Spleen (tissue), 11 donors: ENCODE results near the gene DKK3. TPM values are rescaled to one million over a fixed set of nuclear protein-coding genes. Genes with fewer than 3 reads are reported as not detected.

Source experiments
- DNase-seq: peaks from one replicate; pipeline ENCODE4 v3.0.0-alpha.2; 2020
- H3K27ac ChIP-seq, 8 donors: fragments of 200-600 bp; sonication (generic) in 7 of 8; 1 replicate in 4 of 8; 2 replicates in 4 of 8; pipeline versions ENCODE4 v1.5.0 to v1.8.0; 2016 to 2021; ENCODE audit warnings: inconsistent platforms in 4 of 8, mild to moderate bottlenecking in 4 of 8, moderate library complexity in 1 of 8
- H3K27me3 ChIP-seq, 7 donors: fragments of 200-600 bp; sonication (generic) in 6 of 7; replicated peaks in 1 of 7; 1 replicate in 4 of 7; 2 replicates in 3 of 7; pipeline versions ENCODE4 v1.5.0 to v1.8.0; 2016 to 2021; ENCODE audit warnings: inconsistent platforms in 3 of 7, mild to moderate bottlenecking in 1 of 7
- H3K36me3 ChIP-seq, 6 donors: fragments of 200-600 bp; sonication (generic) in 5 of 6; 1 replicate in 4 of 6; 2 replicates in 2 of 6; pipeline versions ENCODE4 v1.5.0 to v1.8.0; 2016 to 2021; ENCODE audit warnings: inconsistent platforms in 2 of 6
- H3K4me1 ChIP-seq, 6 donors: fragments of 200-600 bp; sonication (generic) in 5 of 6; 1 replicate in 3 of 6; 2 replicates in 3 of 6; pipeline versions ENCODE4 v1.5.0 to v1.8.0; 2016 to 2021; ENCODE audit warnings: inconsistent platforms in 3 of 6
- H3K4me3 ChIP-seq, 8 donors: fragments of 200-600 bp; sonication (generic) in 7 of 8; 1 replicate in 4 of 8; 2 replicates in 4 of 8; pipeline versions ENCODE4 v1.5.0 to v1.8.0; 2016 to 2021; ENCODE audit warnings: inconsistent platforms in 4 of 8, mild to moderate bottlenecking in 4 of 8, moderate library complexity in 2 of 8
- H3K9me3 ChIP-seq, 8 donors: fragments of 200-600 bp; sonication (generic) in 7 of 8; 1 replicate in 4 of 8; 2 replicates in 4 of 8; pipeline versions ENCODE4 v1.5.0 to v1.8.0; 2016 to 2021; ENCODE audit warnings: inconsistent platforms in 4 of 8
- CTCF ChIP-seq, 11 experiments: fragments of 200-600 bp in 7 of 11; fragments of 450-650 bp in 4 of 11; sonication (generic) in 4 of 11; IDR thresholded peaks in 8 of 11; conservative IDR thresholded peaks in 3 of 11; 1 replicate in 7 of 11; 2 replicates in 4 of 11; pipeline versions ENCODE4 v1.4.0 to v1.8.0; 2016 to 2021; ENCODE audit warnings: antibody characterized with exemption in 11 of 11, inconsistent platforms in 4 of 11, mild to moderate bottlenecking in 1 of 11
- POLR2A ChIP-seq, 3 donors: fragments of 450-650 bp; IDR thresholded peaks; one replicate each; pipeline ENCODE4 v1.5.1; 2017; ENCODE audit warnings: antibody characterized with exemption in 3 of 3, mild to moderate bottlenecking in 1 of 3
- POLR2AphosphoS5 ChIP-seq, 3 donors: sonication (generic); formaldehyde crosslinking; IDR thresholded peaks; one replicate each; pipeline ENCODE4 v1.5.1; 2017; ENCODE audit warnings: antibody characterized with exemption in 3 of 3
- WGBS, 5 donors: extraction: QIAGEN DNeasy Blood & Tissue Kit in 3 of 5; methylation state at CpG; one replicate each; pipeline versions ENCODE4 v1.1.5 to v1.1.7; 2013 to 2018; 5-methylcytosine and 5-hydroxymethylcytosine counted together
- intact Hi-C: fragments of 100-400 bp; cut with DNase I; formaldehyde crosslinking; loops from one replicate; pipeline ENCODE4 v1.15.0; 2023; ENCODE audit warnings: low total_unique reads
- polyA plus RNA-seq, 3 donors: library from polyadenylated mRNA; stranded (reverse); fragments of 200-250 nt; gene quantifications; one replicate each; pipeline ENCODE4 v1.2.1, GENCODE V29; 2013
- total RNA-seq, 7 donors: library from RNA; depleted of rRNA in 3 of 7; stranded (reverse); fragments of >200 nt in 3 of 7; fragmentation: NEBNext Ultra II Directional in 4 of 7; extraction: Animal tissue kit (Norgen Biotek cat#: 25700) in 4 of 7; gene quantifications; one replicate each; pipeline versions ENCODE4 v1.1.0 to v1.2.1, GENCODE V29; 2016 to 2021
- donor health status: healthy with polysubstance abuse.
- donor health status: DM: no; HTN: no; CAD: no; lungs with moderate emphysema.
- donor health status: DM: no; HTN: no; CAD: no.
- donor health status: Bipolar disorder and iron deficiency.
- donor health status: healthy.
- donor health status: DM: no; HTN: no; CAD: no.
- donor health status: DM: yes; HTN: yes; CAD: no.

DKK3 gene
- total and polyA plus RNA-seq, 10 donors: 8.6 to 111 (median 45.9) TPM

GRCh38 chr11:12052676-12053605, 44.5 kb upstream of the DKK3 start:
- H3K27ac ChIP-seq: no peak overlapping the region
- TF ChIP-seq POLR2AphosphoS5 (IDR thresholded peaks at IDR 0.05): no peak
- no peak for TF ChIP-seq CTCF (IDR thresholded peaks at IDR 0.05 in 8 of 11, conservative IDR thresholded peaks at IDR 0.05 in 3 of 11)
- no peak for TF ChIP-seq POLR2A (IDR thresholded peaks at IDR 0.05)
- H3K27me3 ChIP-seq: no peaks in the 10 kb centered on the region
- WGBS, 5 donors: 89 to 95% (median 93%) methylated on average over 15 of the region's 15 CpGs
- DNase-seq: no peak
- no peak overlapping the region for H3K4me3 ChIP-seq
- intact Hi-C loops: no loop called here
- H3K4me1 ChIP-seq: peaks cover 0 to 3% (median 0%) of the 10 kb centered on the region in 6 donors
- H3K9me3 ChIP-seq: peaks cover 0 to 9% (median 3%) of the 10 kb centered on the region in 8 donors
- no peaks in the 10 kb centered on the region for H3K36me3 ChIP-seq

GRCh38 chr11:12051287-12051662, 42.8 kb upstream of the DKK3 start:
- no peak for DNase-seq

GRCh38 chr11:12050470-12051286, 42.3 kb upstream of the DKK3 start:
- H3K4me1 ChIP-seq: peaks cover 0 to 13% (median 8%) of the 10 kb centered on the region in 6 donors
- H3K27ac ChIP-seq: no peak overlapping the region
- H3K9me3 ChIP-seq: no peaks in the 10 kb centered on the region
- no peak for DNase-seq
- no peak overlapping the region for H3K4me3 ChIP-seq
- TF ChIP-seq CTCF (IDR thresholded peaks at IDR 0.05 in 8 of 11, conservative IDR thresholded peaks at IDR 0.05 in 3 of 11) (no peak), POLR2AphosphoS5 (IDR thresholded peaks at IDR 0.05) (no peak), POLR2A (IDR thresholded peaks at IDR 0.05) (no peak)
- intact Hi-C loops: no loop called here
- H3K27me3 ChIP-seq: no peaks in the 10 kb centered on the region
- H3K36me3 ChIP-seq: no peaks in the 10 kb centered on the region
- 51 to 83% (median 64%) methylated on average over 10 of the region's 10 CpGs for WGBS, 5 donors

More at GRCh38 chr11:12051287-12051662, 42.8 kb upstream of the DKK3 start:
- no peak for TF ChIP-seq POLR2AphosphoS5 (IDR thresholded peaks at IDR 0.05)
- no peak for TF ChIP-seq CTCF (IDR thresholded peaks at IDR 0.05 in 8 of 11, conservative IDR thresholded peaks at IDR 0.05 in 3 of 11)
- no peak for TF ChIP-seq POLR2A (IDR thresholded peaks at IDR 0.05)
- no peaks in the 10 kb centered on the region for H3K36me3 ChIP-seq
- H3K9me3 ChIP-seq: no peaks in the 10 kb centered on the region
- intact Hi-C loops: no loop called here
- 92 to 97% (median 93%) methylated on average over 6 of the region's 6 CpGs for WGBS, 5 donors
- peaks cover 0 to 13% (median 8%) of the 10 kb centered on the region in 6 donors for H3K4me1 ChIP-seq
- no peaks in the 10 kb centered on the region for H3K27me3 ChIP-seq
- H3K27ac ChIP-seq: no peak overlapping the region
- H3K4me3 ChIP-seq: no peak overlapping the region
